GM15510 (cell line): ENCODE measurements around the gene OGFOD2.
A peak's percentile ranks its signal among the peaks of the same experiment; 100 is the strongest.

Experiments
- POLR2A ChIP-seq: IDR thresholded peaks from 3 replicates; pipeline ENCODE4 v1.6.1; 2011; ENCODE audit warnings: borderline replicate concordance; ENCODE audit not compliant: insufficient read length; ENCODE audit errors: extremely low read depth

The OGFOD2 gene

DNA sequence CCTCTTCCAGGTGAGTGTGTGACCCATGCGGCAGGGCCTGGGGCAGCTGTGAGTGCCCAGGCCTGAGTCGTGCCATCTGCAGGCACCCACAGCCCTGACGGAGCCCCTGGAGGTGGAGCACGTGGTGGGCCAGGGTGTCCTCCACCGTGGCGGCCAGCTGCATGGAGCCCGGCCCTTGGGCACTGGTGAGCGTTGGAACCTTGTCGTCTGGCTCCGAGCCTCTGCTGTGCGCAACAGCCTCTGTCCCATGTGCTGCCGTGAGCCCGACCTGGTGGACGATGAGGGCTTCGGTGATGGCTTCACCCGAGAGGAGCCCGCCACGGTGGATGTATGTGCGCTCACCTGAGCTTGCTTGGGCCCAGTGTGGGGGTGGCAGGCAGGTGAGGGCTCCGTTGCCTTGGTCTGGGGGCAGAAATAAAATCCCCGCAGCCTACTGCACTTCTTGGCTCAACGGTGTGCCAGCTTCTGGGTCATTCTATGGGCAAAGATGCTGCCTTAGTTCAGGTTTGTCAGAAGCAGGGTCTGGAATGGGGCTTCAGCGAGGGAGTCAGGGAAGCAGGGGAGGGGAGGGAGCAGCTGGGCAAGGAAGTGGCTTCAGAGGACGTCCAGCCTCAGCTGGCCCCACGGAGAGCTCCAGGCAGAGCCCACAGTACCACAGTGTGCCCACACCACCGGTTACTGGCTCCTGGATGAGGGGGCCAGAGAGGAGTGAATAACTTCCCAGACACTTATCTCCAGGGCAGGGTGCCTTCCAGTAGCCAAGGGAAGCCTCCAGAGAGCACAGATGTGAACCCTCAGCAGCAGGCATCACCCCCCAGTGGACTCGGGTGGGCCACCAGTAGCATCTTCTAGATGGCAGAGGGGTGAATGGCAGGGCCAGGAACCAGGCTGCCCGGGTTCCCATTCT is 4.2 kb downstream of the OGFOD2 start:
- no peak for TF ChIP-seq POLR2A

DNA sequence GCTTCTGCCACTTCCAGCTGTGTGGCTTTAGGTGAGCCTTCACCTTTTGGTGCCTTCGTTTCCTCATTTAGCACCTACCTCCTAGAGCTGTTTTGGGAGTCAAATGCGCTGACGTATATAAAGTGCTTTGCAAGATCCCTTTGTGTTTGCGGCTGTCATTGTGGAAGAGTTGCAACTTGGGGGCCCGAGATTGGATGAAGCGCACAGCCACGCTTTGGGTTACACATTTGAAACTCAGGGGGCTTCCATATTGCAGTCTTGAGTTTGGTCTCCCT is 4.8 kb downstream of the OGFOD2 start:
- no peak for TF ChIP-seq POLR2A

DNA sequence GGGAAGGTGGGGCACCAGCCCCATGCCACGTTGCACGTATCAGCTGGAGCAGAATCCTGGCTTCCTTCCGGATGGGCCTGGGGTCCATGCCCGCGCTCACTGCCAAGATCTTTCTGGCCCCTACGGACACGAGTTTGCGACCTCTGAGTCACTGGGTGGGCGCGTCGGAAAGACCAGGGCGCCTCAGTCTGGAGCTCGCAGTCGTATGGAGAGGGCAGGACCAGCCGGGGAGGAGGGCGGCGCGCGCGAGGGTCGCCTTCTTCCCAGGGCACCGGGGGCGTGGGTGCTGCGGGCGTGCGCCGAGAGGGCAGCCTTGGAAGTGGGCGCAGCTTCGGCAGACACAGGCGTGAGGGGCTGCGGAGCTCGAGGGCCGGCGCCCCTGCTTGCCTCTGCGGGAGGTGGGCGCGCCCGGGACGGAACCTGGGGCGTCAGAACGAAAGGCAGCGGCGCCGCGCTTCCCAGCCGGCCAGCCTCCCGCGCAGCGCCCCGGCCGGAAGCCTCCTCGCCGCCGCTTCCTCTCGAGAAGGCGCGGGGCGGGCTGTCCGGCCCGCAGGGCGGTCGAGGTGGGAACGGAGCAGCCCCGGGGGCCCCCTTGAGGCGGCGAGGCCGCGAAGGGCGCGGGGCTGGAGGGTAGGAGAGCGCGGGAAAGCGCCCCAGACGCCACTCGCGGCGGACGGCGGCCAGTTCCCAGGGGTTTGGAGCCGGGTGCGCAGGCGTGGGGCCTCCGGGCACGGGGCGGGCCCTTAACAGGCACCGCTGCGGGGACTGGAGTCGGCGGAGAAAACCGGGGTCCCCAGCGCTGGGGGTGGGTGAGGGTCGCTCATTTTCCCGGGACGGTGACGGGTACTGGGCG is 5.4 kb downstream of the OGFOD2 start, which contains the start of gene ARL6IP4:
Gene ARL6IP4 (plus strand): TSS at position 499 of the 853 bp plus-strand sequence. CDS start 459 bp downstream, outside the sequence.
- TF ChIP-seq POLR2A, result peak; percentile 82

DNA sequence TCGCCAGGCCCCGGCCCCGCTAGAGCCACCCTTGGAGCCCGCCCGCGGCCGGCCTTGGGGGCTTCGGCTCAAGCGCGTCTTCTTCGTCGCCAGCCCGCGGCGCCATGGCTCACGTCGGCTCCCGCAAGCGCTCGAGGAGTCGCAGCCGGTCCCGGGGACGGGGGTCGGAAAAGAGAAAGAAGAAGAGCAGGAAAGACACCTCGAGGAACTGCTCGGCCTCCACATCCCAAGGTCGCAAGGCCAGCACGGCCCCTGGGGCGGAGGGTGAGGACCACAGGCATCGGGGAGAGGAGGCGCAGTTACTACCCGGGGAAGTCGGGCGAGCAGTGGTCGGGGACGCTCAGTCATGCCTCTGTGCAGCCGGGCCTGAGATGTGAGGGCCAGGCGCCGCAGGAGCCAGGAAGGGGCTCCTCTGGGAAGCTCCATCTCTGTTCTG is 6.0 kb downstream of the OGFOD2 start:
- no peak for TF ChIP-seq POLR2A

DNA sequence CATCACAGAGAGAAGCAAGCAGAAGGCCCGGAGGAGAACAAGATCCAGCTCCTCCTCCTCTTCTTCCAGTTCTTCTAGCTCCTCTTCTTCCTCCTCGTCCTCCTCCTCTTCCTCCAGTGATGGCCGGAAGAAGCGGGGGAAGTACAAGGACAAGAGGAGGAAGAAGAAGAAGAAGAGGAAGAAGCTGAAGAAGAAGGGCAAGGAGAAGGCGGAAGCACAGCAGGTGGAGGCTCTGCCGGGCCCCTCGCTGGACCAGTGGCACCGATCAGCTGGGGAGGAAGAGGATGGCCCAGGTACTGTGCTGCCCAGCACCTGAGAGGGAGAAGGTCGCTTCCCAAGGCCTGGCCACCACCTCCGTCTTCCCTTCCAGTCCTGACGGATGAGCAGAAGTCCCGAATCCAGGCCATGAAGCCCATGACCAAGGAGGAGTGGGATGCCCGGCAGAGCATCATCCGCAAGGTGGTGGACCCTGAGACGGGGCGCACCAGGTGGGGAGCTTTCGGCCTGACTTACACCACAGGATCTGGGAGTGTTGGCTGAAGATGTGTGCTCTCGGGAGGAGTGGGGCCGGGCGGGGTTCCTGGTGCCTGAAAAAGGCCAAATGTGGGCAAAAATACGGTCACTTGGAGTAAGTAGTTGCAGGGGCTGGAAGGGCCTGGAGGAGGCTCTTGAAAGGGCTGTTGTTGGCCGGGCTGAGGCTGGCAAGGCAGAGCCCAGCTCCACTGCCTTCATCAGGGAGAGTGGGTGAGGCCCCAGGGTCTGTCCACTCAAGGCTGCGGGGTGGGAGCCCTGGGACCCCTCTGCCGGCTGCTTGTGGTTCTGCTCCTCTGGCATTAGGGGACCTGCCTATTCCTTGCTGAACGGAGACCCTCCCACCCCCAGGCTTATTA is 6.8 kb downstream of the OGFOD2 start:
- no peak for TF ChIP-seq POLR2A

DNA sequence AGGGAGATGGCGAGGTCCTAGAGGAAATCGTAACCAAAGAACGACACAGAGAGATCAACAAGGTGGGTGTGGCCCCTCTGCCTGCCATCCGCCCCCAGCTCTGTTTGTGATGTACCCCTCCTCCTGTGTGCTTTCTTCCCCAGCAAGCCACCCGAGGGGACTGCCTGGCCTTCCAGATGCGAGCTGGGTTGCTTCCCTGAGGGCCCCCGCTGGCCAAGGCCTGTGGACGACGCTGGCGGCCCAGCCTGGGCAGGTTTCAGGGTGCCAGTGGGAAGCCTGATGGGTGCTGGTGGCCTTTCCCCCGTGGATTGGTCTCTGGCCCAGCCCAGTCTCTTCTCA is 7.4 kb downstream of the OGFOD2 start:
- TF ChIP-seq POLR2A, result no peak

DNA sequence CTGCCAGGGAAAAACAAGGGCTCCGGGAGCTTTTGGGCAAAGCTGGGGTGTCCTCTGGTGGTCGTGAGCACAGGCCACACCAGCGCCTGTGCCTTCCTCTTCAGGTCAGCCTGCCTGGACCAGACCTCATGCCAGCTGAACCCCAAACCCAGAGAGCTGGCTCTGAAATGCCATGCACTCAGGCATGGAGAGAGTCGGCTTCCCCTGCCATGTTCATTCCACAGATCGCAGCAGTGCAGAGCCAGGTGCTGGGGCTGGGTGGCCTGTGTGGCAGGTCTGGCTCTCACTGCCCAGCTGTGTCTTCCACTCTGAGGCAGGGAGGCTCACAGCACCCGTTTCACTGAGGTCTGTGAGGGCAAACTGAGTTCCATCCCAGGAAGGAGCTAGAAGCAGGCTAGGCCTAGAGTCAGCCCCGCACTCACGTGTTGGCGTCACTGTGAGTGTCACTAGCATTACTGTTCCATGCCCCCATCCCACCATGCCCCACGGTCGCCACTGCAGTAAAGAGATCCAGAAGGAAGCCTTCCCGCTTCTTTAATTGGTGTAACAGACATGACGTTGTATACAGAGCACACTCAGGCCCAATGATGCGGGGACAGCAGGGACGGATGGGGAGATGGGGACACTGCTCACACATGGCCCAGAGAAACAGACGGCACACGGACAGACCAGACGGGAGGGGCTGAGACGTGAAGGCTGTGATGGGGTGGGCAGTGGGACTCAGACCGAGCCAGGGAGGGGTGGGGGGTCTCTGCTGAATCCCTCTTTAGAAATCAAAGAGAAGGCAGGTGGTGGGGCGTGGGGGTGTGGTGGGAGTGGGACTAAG is 8.1 kb downstream of the OGFOD2 start:
- no peak for TF ChIP-seq POLR2A

DNA sequence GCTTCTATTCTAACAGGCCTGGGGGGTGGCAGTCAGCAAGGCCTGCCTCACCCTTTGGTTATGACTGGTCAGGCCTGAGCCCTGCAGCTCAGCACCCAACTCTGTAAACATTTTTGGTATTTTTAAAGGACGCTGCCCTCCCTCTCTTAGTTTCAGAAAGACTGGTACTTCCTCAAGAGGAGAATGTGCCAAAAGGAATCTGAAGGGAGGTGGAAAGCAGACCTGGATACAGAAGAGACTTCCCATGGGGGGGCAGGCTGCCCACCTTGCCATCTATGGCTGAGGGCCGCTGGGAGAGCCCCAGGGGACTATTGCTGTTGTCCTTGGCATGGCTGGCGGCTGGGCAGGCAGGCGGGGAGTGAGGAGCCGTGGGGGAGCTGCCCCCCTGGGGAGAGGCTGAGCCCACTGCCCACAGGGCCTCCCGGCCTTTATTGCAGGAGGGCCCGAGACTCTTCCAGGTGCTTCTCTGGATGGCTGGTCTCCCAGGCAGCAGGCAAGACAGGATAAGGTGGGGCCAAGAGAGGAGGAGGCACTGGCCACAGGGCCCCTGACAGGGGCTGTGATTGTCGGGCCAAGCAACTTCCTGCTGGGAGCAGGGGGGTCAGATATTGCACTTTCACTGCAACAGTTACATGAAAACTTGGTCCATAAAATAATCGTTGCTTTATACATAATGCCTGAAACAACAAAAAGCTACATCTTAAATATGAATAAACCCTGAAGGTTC is 8.9 kb downstream of the OGFOD2 start:
- no peak for TF ChIP-seq POLR2A

DNA sequence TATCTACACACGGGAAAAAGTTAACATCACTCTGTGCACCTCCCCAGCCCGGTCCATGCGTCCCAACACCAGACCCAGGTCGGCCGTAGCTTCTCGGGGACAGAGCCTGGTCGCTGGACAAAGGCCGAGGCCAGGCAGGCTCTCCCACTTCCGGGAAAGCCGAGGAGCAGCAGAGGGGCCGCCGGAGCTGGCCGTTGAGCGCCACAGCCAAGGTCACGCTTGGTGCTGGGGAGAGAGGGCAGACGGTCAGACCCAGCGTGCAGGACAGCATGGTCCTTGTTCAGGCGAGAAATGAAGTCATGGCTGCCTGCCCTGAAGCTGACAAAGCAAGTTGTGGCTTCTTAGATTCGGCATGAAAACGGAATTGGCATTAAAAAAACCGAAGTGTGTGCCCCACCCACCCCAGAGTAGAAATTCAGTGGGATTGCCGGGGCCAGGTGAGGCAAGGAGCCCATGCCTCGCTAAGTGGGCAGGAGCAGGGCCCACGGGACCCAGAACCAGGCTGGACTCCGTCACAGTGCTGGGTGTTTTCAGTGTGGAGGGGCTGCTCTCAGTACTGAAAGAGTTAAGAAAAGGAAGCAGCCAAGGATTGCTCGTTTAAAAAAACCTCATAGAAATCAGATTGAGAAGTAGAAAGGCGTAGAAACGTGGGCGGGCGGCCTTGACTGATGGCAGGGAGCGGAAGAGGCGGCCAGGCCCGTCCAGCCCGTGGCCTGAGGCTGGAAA is 9.7 kb downstream of the OGFOD2 start:
- TF ChIP-seq POLR2A, result peak; percentile 11

DNA sequence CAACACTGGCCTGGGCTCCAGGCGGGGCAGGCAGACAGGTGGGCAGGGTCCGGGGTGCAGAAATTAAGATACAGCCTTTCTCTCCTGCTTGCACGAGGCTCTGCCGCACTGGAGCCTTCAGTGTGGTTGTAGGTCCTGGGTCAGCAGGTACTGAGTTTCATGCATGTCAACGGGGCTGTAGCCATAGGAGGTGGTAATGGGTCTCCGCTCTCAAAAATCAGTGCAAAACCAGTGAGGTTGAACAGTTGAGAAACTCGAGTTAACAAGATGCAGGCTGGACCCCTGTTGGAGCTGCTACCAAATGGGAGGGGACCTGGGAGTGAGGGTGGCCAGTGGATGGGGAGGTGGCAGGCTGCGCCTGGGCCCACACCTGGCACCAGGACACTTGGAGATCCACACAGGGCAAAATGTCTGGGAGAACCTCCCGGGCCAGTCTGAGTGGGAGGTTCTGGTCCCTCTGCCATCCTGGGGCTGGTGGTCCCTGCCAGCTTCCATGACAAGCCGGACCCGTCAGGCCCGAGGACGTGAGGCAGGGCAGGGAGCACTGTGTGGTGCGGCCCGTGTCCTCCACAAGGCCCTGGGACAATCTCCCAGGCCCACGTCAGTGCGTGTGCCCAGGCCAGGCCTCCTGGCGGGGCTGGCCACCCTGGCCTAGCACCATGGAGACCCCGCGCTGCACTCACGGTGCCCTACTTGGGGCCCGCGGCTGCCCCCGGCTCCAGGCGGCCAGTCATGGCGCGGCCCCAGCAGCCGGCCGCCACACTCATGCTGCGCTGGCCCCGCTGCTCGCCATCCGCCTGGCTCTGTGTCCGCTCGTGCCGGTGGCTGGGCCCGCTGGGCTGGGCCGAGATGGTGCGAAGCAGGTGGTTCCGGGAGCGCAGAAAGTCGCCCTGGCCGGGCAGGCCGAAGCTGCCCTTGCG is 10.6 kb downstream of the OGFOD2 start:
- no peak for TF ChIP-seq POLR2A

DNA sequence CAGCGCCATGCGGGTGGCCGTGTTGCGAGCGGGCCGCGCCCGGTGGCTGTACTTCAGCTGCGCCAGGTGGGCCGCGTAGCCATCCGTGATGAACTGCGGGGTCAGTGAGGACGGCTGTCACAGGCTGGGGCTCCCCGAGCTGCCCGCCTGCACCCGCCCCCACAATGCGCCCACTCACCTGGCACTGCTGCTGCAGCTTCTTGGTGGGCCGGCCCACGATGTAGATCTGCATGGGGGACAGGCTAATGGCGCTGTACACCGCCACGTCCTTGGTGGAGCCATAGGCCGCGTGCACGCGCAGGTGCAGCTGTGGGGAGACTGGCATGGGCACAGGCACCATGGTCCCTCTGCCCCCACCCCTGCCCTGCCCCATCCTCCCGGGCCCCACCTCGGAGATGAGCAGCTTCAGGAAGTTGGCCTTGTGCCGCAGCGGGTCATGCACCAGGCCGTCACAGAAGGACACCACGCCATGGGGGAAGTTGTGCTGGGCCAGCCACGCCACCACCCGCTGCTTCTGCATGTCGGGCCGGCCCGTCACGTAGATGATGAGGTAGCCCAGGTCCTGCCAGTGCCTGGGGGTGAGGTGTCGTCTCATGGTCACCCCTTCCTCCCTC is 11.3 kb downstream of the OGFOD2 start:
- TF ChIP-seq POLR2A, result no peak
